Breast epithelium (tissue), 3 donors: Measurements from ENCODE around the gene CFDP1.

Source experiments
- CTCF ChIP-seq, 3 donors: fragments of 450-650 bp; IDR thresholded peaks; one replicate each; pipeline ENCODE4 v1.5.1; 2016 to 2017; ENCODE audit warnings: antibody characterized with exemption in 3 of 3, mild to moderate bottlenecking in 3 of 3, moderate library complexity in 3 of 3
- POLR2AphosphoS5 ChIP-seq, 3 donors: sonication (generic); formaldehyde crosslinking; IDR thresholded peaks; one replicate each; pipeline ENCODE4 v1.6.1; 2017; ENCODE audit warnings: antibody characterized with exemption in 3 of 3

- TF ChIP-seq CTCF (IDR thresholded peaks at IDR 0.05) (no peak), POLR2AphosphoS5 (IDR thresholded peaks at IDR 0.05) (no peak)
These were observed 180.1 kb downstream of the CFDP1 start for GRCh38 chr16:75252946-75253911.
